CD4-positive, alpha-beta T cell treated with Interleukin-15 for 4 hours (primary cell): ENCODE results near the gene KNG1.
"Not testable (repeated sequence)": the region's sequence is repeated elsewhere in the genome, so short reads cannot be mapped to it uniquely, and the experiment has no call there.

Experiments
- DNase-seq: peaks from one replicate; pipeline ENCODE4 v3.0.0-alpha.2; 2020; ENCODE audit warnings: low spot score

KNG1 gene

DNA sequence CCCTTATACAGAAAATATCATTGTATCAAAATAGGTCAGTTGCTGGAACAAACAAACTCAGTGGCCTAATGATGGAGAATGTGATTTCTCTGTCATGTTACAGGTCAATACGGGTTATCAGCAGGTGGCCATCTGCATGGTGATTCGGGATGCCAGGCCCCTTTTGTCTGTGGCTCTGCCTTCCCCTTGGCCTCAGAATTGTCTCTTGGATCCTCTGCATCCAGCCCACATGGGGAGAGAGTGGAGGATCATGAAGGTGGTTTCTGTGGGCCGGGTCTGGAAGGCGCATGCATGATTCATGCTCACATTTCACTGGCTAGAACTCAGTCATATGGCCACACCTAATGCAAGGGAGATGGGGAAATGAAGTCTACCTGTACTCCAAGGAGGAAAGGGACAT lies 6.5 kb upstream of the KNG1 start:
- not testable (repeated sequence) for DNase-seq

DNA sequence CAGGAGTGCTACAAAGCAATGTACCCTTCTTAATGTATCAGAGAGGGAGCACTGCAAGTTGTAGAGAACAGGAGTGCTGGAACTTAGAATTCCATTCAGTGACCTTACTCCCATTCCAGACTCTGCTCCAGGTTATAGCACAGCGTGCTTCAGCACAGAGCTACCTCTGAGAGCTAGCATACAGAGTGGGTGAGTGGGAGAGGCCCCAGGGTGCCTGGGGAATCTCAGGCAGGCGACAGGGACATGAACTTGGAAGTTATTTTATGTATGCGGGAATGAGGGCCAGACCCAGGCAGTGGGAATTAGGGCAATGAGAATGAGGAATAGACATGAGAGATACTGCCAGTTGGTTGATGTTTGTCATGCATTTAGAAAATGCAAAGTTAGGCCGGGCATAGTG lies 3.7 kb upstream of the KNG1 start:
- no peak for DNase-seq

DNA sequence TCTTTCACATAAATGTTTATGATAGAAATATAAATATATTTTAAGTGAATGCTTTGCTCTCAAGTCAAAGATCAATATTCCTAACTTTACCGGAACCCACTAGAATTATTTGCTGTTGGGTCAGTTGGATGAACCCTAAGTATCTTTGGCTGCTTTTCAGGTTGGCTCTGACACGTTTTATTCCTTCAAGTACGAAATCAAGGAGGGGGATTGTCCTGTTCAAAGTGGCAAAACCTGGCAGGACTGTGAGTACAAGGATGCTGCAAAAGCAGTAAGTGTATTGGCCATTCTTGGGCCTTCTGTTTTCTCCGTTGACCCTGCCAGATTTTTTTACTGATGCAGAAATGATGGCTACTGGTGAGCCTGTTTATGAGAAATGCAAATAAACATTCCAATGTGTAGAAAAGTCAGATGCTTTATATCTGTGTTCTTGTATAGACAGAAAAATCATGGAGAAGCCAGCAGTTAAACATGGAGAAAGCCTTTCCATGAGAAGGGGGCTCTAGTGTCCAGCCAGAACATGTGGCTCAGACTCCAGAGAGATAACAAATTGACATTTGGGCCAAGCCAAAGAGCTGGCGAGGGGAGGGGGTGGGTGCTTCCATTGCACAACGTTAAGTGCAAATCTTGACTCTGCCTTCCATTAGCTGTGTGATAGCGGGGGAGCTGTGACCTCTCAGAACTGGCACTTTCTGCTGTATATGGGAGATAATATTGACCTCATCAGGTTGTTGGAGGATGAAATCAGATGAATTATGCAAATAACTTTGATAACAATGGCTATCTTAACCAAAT lies 3.0 kb downstream of the KNG1 start:
- DNase-seq = no peak

DNA sequence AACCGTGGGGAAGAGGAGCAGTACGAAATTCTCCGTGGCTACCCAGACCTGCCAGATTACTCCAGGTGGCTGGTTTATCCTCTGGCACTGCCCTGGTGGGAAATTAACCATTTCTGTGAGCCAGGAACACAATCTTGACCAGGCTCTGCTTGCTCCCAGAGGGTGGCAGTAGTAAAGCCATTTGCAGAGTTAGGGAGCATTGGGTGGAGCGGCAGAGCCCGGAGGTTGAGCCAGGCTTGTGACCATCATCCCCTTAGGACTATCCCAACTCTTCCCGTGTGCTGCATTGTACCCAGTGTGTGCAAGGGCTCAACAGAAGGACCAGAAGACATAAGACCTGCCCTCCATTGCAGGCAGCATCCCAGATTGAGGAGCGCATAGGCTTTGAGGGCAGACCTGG lies 5.3 kb downstream of the KNG1 start:
- DNase-seq = no peak

DNA sequence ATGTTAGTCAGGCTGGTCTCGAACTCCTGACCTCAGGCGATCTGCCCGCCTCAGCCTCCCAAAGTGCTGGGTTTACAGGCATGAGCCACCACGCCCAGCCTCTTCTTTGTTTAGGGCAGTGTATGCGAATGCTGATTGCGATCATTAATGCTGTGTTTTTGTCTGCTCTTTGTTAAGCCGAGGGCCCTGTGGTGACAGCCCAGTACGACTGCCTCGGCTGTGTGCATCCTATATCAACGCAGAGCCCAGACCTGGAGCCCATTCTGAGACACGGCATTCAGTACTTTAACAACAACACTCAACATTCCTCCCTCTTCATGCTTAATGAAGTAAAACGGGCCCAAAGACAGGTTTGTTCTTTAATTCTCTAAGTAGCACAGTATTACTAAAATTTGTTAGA lies 7.8 kb downstream of the KNG1 start:
- no peak for DNase-seq

DNA sequence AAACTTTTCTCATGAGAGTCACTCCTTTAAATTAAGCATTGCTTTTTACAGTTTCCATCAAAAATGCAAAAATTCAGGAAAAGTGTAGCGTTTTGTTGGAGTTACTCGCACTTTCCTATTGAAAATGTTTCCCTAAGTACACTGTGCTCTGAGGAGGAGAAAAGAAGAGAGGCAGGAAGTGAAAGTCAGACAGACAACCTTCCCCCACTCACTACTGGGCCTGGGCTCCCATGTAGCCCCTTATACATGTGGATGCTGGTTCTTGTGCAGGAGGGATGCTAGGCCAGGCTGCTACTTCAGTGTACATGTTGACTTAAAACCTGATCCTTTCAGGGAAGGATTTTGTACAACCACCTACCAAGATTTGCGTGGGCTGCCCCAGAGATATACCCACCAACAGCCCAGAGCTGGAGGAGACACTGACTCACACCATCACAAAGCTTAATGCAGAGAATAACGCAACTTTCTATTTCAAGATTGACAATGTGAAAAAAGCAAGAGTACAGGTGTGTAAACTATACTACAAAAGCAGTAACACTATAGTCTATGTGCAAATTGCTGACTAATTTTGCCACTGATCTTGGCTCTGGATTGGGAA lies 15.1 kb downstream of the KNG1 start:
- DNase-seq = no peak

DNA sequence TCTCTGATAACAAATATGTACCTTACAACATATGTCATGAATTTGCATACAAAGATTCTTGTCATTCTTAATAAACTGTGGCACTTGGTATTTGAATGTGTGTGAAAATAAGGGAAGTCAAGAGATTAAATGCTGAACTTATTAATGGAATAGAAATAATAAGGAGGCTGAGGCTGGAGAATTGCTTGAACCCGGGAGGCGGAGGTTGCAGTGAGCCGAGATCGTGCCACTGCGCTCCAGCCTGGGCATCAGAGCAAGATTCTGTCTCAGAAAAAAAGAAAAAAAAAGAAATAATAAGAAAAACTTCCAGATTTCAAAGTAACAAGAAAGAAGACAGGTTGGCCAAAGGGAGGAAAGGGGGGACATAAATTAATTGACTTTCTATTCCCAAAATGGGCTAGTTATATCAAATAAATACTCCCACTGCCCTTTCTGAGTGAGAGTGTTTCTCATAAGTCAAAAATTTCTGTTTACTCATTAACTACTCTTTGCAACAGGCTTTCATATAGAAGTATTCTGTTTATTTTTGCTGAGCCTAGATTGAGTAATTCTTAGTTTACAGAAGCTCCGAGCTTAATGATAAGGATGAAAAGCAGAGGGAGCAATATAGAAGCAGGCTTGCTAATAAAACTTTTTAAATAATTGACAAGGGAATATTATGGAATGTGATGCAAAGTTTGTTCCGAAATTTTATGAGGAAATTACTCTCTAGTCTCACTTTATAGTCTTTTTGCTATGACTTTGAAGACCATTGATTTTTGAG lies 25.6 kb downstream of the KNG1 start:
- DNase-seq = no peak

DNA sequence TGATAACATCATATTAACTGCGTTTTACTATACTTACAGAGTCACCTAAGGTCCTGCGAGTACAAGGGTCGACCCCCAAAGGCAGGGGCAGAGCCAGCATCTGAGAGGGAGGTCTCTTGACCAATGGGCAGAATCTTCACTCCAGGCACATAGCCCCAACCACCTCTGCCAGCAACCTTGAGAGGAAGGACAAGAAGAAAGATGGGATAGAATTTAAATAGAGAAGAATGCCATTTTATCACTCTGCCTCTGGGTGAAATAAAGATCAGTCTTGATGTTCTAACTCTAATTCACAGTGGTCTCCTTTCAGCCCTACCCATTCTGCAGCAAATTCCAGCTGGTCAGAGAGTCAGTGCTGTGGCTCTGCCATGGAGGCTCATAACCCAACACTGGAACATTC lies 26.5 kb downstream of the KNG1 start:
- DNase-seq = no peak

DNA sequence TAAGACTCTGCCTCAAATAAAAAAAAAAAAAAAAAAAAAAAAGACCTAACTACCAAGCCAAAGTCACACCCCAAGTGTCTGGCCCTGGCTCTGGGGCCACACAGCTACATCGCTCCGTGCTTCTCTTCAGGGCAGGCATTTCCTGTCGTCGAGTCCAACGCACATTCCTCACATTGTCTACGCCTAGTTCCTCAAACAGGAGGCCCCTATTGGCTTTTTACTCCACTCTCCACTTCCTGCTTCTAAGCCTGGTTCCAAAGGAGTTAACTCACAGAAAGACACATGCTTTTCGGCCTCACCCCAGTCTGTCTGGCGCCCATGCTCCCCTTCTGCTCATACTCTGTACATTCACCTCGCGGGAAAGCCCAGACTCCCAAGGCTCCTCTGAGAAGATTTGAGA lies 28.8 kb downstream of the KNG1 start:
- no peak for DNase-seq

DNA sequence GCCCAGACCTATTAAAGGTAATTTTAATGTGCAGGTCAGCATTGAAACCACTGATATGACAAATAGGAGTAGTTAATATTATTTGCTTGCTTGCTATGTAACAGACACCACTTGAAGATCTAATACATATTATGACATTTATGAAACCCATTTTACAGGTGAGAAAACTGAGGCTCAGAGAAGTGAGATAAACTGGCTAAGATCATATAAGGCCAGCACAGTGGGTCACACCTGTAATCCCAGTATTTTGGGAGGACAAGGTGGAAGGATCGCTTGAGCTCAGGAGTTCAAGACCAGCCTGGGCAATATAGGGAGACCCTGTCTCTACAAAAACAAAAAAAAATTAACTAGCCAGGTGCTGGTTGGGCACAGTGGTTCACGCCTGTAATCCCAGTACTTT lies 33.2 kb downstream of the KNG1 start:
- DNase-seq = no peak

DNA sequence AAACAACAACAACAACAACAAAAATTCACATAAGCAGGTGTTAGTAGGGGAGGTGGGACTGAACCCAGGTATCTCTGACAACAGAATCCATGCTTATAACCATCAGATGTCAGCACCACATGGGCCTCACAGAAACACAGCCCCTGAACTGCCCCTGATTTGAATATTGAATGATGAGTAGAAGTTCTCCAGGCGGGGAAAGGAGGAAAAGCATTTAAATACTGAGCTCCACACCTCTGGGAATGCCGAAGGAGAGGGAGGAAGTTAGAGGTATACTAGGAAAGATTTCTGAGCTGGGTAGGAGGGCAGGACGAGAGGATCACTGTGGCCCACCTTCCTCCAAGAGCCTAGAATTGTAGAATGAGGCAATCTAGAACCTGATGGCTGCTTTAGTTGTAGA lies 34.3 kb downstream of the KNG1 start:
- no peak for DNase-seq

DNA sequence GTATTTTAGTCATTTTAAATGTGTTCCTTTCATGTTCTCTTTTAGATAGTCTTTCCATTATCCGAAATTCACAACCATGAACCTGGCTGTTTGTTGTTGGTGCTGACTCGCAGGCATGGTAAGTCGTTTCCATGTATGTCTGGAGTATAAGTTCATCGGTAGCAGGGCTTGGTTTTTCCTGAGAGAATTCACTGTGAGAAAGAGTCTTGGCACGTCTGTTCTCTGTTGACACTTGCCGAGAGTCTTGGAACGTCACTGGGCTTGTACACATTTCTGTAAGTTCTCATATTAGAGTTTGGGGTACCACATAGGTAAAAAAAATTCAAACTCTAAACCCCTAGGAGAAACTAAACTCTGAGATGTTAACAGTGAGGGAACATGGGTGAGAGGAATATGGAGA lies 36.8 kb downstream of the KNG1 start:
- no peak for DNase-seq

DNA sequence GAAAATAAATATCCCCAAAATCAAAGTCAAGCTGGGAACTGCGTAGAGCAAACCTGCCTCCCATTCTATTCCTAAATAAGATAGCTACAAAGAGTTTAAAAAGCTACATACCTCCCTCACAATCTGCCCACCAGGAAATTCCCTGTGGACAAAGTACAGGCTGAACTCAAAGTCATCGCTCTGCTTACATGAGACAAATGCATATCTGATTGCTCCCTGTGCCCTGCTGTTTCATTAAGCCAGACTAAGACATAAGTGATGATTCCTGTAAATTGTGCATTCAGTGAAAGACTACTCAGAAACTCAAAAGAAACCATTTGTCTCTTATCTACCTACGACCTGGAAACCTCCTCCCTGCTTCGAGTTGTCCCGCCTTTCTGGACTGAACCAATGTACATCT lies 37.7 kb downstream of the KNG1 start:
- DNase-seq = no peak

DNA sequence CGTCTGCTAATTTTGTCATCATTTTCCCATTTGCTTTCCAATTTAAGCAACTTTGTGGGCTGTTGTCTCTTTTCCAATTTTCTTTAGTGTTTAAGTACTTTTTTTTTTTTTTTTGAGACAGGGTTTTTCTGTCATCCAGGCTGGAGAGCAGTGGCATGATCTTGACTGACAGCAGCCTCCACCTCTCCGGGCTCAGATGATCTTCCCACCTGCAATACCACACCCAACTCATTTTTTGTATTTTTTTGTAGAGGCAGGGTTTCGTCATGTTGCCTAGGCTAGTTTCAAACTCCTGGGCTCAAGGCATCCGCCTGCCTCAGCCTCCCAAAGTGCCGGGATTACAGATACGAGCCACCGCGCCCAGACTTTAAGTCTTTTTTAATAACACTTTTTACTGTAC lies 40.1 kb downstream of the KNG1 start:
- DNase-seq = no peak

DNA sequence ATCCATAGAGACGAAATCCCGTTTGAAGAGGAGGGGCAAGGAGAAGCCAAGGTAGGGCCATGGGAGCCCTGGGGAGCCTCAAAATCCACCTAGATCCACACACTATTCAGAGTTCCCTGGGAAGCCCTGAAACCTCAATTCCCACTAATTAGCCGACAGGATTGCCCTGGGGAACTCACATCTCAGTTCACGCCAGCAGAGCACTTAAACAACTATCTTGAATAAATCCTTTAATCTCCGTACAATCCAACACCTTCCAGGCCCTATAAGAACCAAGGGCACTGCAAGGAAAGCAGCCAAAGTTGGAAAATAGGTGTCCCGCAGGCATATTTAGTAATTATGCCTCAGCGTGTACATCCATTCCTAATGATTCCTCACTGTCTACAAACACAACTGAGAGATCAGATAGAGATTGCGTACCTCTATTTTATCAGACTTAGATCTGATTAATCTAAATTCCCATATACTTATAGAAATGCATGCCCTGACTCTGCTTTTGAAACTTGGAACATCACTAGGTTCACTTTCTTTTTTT lies 40.6 kb downstream of the KNG1 start:
- DNase-seq = no peak

DNA sequence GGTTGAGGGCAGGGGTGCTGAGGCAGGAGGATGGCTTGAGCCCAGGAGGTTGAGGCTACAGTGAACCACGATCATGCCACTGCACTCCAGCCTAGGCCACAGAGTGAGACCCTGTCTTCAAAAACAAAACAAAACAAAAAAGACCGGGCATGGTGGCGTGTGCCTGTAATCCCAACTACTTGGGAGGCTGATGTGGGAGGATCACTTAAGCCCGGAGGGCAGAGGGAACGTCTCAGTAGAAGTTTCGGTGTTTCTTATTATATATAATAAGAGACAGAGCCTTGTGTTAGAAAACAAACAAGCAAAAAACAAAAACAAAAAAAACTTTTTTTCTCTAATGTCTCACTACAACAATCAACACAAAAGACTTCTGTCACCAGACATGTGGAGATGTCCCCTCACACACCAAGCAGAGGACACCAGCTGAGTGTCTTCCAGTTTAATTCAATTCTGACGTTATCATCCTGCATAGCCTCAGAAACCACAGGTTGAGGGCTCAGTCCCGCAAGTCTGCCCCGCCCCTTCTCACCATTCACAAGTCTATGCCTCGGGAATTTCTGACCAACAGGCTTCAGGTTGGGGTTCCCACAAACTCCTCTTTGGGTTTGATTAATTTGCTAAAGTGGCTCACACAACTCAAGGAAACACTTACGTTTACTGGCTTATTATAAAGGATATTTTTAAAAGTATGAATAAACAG lies 42.2 kb downstream of the KNG1 start:
- DNase-seq = no peak

DNA sequence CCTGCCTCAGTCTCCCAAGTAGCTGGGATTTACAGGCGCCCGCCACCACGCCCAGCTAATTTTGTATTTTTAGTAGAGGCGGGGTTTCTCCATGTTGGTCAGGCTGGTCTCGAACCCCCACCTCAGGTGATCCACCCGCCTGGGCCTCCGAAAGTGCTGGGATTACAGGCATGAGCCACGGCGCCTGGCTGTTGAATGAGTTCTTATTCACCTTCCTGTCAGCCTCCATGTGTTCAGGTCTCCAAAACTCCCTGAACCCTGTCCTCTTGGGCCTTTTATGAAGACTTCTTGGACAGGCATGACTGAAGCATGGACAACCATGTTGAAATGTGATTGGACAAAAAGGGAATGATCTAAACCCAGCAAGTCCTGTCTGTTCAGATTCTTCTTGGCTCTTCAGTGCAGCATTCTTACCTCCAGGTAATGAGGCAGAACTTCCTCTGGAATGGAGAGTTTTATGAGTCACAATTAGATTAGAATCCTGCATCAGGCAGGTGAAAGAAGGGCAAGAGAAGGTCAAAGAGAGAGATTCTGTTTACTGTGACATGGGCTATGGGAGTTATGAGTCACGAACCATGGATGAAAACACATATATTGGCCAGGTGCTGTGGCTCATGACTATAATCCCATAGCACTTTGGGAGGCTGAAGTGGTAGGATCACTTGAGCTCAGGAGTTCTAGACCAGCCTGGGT lies 43.1 kb downstream of the KNG1 start:
- no peak for DNase-seq

DNA sequence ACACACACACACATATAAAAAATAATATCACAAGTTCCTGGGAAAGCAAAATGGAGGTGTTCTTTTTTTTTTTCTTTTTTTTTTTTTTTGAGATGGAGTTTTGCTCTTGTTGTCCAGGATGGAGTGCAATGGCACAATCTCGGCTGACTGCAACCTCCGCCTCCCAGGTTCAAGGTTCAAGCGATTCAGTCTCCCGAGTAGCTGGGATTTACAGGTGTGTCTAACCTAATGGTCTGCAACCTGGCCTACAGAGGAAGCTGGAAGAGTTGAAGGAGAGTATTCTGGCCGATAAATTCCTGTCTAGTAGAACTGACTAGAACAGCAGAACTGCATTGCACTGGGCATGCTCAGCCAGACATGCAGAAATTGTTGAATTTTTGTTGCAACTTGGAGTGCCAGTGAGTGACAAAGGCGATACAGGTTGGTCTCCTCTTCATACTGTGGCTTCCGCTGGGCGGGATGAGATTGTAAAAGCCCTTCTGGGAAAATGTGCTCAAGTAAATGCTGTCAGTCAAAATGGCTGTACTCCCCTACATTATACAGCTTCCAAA lies 43.8 kb downstream of the KNG1 start:
- no peak for DNase-seq

DNA sequence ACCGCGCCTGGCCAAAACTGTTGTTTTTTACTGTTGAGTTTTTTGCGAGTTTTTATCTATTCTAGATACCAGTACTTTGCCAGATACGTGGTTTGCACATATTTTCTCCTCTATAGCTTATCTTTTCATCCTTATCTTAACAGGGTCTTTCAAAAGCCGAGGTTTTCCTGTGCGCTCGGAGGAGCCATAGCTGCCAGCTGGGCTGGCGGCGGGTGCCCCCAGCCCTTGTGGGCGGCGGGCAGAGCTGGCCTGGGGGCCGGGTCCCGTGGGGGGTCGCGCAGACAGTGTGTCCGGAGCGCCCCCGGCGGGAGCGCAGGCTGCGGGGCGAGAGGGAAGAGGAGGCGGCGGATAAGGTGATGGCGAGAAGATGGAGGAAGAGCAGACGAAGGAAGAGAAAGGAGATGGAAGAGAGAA lies 55.1 kb downstream of the KNG1 start:
- no peak for DNase-seq

DNA sequence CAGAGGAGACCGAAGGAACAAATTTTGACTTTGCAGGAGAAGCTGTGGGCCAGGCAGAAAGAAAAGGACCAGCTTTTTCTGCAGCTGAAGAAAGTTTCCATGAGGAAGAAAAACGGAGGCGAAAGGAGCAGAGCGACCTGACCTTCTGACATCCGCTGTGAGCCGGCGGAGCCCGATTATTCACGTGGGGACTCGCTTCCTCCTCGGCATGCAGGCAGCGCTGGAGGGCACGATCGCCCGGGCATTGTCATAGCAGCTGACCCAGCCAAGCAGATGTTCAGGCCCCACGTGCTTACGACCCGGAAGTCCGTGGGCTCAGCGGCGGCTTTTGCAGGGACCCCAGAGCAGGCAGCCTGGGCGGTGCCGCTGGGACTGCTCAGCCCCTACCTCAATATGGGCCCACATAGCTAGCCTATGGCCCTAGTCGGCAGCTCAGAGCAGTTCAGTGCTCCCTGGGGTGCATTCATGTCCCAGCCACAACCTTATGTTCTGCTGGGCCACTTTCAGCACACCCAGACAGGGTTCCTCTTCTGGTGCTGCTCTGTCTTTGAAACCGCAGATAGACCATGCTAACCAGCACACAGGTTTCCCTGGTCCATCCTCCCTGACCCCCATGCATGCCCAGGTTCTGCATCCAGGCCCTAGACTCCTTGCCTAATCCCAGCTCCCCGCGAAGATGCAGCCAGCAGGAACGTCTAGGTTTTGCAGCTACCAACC lies 55.7 kb downstream of the KNG1 start:
- DNase-seq = peak; percentile 58

DNA sequence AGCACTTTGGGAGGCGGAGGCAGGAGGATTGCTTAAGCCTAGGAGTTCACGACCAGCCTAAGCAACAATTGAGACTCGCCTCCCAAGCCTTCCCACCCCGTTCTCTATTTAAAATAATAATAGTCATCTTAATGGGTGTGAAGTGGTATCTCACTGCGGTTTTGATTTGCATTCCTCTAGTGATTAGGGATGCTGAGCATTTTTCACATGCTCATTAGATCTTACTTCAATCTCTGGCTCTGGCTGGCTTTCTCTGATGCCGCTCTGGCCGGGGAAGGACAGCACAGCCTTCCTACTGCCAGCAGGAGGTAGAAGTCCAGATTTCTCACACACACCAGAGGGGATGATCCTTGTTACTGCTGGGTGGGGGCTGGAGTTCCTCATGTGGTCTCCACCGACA lies 58.8 kb downstream of the KNG1 start:
- DNase-seq = no peak
